Liver (tissue), 9 donors: ENCODE measurements around the gene SPI1. TPM values are rescaled to one million over a fixed set of nuclear protein-coding genes. Genes with fewer than 3 reads are reported as not detected.

ENCODE experiments used
- DNase-seq: peaks from one replicate; pipeline ENCODE4 v3.0.0-alpha.2; 2017; ENCODE audit warnings: low spot score
- H3K27ac ChIP-seq, 2 donors: one replicate each; pipeline ENCODE4 v1.7.0; 2013; ENCODE audit warnings: inconsistent platforms in 2 of 2, low read length in 2 of 2, control low read depth in 1 of 2, low read depth in 1 of 2, mild to moderate bottlenecking in 1 of 2
- H3K27me3 ChIP-seq, 4 donors: one replicate each; pipeline versions ENCODE4 v1.6.1 to v1.7.0; 2013; ENCODE audit warnings: low read length in 3 of 4, inconsistent platforms in 1 of 4, mild to moderate bottlenecking in 1 of 4, moderate library complexity in 1 of 4; ENCODE audit not compliant: control insufficient read depth in 4 of 4, insufficient read depth in 4 of 4
- H3K36me3 ChIP-seq, 4 donors: one replicate each; pipeline versions ENCODE4 v1.6.1 to v1.7.0; 2013; ENCODE audit warnings: low read length in 3 of 4, mild to moderate bottlenecking in 3 of 4, low read depth in 1 of 4, moderate library complexity in 1 of 4; ENCODE audit not compliant: control insufficient read depth in 4 of 4, insufficient read depth in 3 of 4
- H3K4me1 ChIP-seq, 4 donors: one replicate each; pipeline versions ENCODE4 v1.6.1 to v1.7.0; 2013; ENCODE audit warnings: low read length in 3 of 4, mild to moderate bottlenecking in 3 of 4, moderate library complexity in 1 of 4; ENCODE audit not compliant: control insufficient read depth in 4 of 4, insufficient read depth in 4 of 4
- H3K4me3 ChIP-seq, 3 donors: one replicate each; pipeline versions ENCODE4 v1.6.1 to v1.7.0; 2013; ENCODE audit warnings: low read length in 3 of 3, control low read depth in 1 of 3, low read depth in 1 of 3, mild to moderate bottlenecking in 1 of 3
- H3K9ac ChIP-seq, 2 donors: one replicate each; pipeline ENCODE4 v1.7.0; 2013; ENCODE audit warnings: low read length in 2 of 2, mild to moderate bottlenecking in 2 of 2, moderate library complexity in 2 of 2, control low read depth in 1 of 2, low read depth in 1 of 2
- H3K9me3 ChIP-seq, 4 donors: one replicate each; pipeline versions ENCODE4 v1.6.1 to v1.7.0; 2013; ENCODE audit warnings: low read length in 3 of 4; ENCODE audit not compliant: control insufficient read depth in 4 of 4
- ATF3 ChIP-seq: IDR thresholded peaks from 2 replicates; pipeline ENCODE4 v1.6.1; 2016; ENCODE audit warnings: antibody characterized with exemption
- EGR1 ChIP-seq, 2 donors: IDR thresholded peaks; 2 replicates each; pipeline ENCODE4 v1.6.1; 2016 to 2018; ENCODE audit warnings: antibody characterized with exemption in 2 of 2, low read depth in 2 of 2
- FOXA2 ChIP-seq: IDR thresholded peaks from 2 replicates; pipeline ENCODE4 v1.6.1; 2016; ENCODE audit warnings: antibody characterized with exemption
- GABPA ChIP-seq, 2 donors: IDR thresholded peaks in 1 of 2; conservative IDR thresholded peaks in 1 of 2; 2 replicates each; pipeline ENCODE4 v1.6.1; 2016; ENCODE audit warnings: antibody characterized with exemption in 2 of 2, mild to moderate bottlenecking in 1 of 2, moderate library complexity in 1 of 2
- HNF4A ChIP-seq, 2 donors: conservative IDR thresholded peaks; 2 replicates each; pipeline ENCODE4 v1.6.1; 2016; ENCODE audit warnings: antibody characterized with exemption in 2 of 2, mild to moderate bottlenecking in 2 of 2
- HNF4G ChIP-seq: IDR thresholded peaks from 2 replicates; pipeline ENCODE4 v1.6.1; 2016; ENCODE audit warnings: antibody characterized with exemption
- JUND ChIP-seq, 2 donors: IDR thresholded peaks; 2 replicates each; pipeline ENCODE4 v1.6.1; 2016; ENCODE audit warnings: antibody characterized with exemption in 2 of 2
- MAX ChIP-seq: IDR thresholded peaks from 2 replicates; pipeline ENCODE4 v1.6.1; 2016; ENCODE audit warnings: antibody characterized with exemption
- NR2F2 ChIP-seq: IDR thresholded peaks from 2 replicates; pipeline ENCODE4 v1.6.1; 2016; ENCODE audit warnings: antibody characterized with exemption
- RAD21 ChIP-seq, 2 donors: IDR thresholded peaks; 2 replicates each; pipeline ENCODE4 v1.6.1; 2016; ENCODE audit warnings: antibody characterized with exemption in 2 of 2, mild to moderate bottlenecking in 2 of 2
- REST ChIP-seq: IDR thresholded peaks from 2 replicates; pipeline ENCODE4 v1.6.1; 2016; ENCODE audit warnings: antibody characterized with exemption, mild to moderate bottlenecking
- RXRA ChIP-seq, 2 donors: IDR thresholded peaks; 2 replicates each; pipeline ENCODE4 v1.6.1; 2017 to 2018; ENCODE audit warnings: antibody characterized with exemption in 2 of 2, mild to moderate bottlenecking in 1 of 2
- SP1 ChIP-seq: IDR thresholded peaks from 2 replicates; pipeline ENCODE4 v1.6.1; 2018; ENCODE audit warnings: antibody characterized with exemption, mild to moderate bottlenecking
- TAF1 ChIP-seq: conservative IDR thresholded peaks from 2 replicates; pipeline ENCODE4 v1.6.1; 2016; ENCODE audit warnings: antibody characterized with exemption, mild to moderate bottlenecking
- YY1 ChIP-seq: IDR thresholded peaks from 2 replicates; pipeline ENCODE4 v1.6.1; 2016; ENCODE audit warnings: antibody characterized with exemption, mild to moderate bottlenecking
- ZBTB33 ChIP-seq: IDR thresholded peaks from 2 replicates; pipeline ENCODE4 v1.6.1; 2016; ENCODE audit warnings: antibody characterized with exemption
- WGBS: extraction: QIAGEN DNeasy Blood & Tissue Kit; methylation state at CpG from one replicate; pipeline ENCODE4 v1.1.7; 2013; 5-methylcytosine and 5-hydroxymethylcytosine counted together
- polyA plus RNA-seq, 2 donors: library from polyadenylated mRNA; stranded (reverse) in 1 of 2; unstranded in 1 of 2; fragments of 200-250 nt in 1 of 2; fragments of >200 nt in 1 of 2; fragmentation: Nextera tagmentation in 1 of 2; extraction: Ambion mirVana in 1 of 2; gene quantifications; one replicate each; pipeline versions ENCODE4 v1.2.1 to v1.2.3, GENCODE V29; 2013 to 2015
- total RNA-seq, 2 donors: library from RNA; depleted of rRNA; stranded (reverse); fragments of >200 nt; gene quantifications; one replicate each; pipeline ENCODE4 v1.2.3, GENCODE V29; 2014
- TF ChIP-seq, protein P1 (sequence below): fragments of 150-350 bp; IDR thresholded peaks from 2 replicates; pipeline ENCODE4 v1.5.1; 2017; ENCODE audit warnings: improper control_type of control experiment, low read depth, low read length; ENCODE audit not compliant: missing input control
- donor health status: healthy.
- donor health status: healthy.
- donor health status: healthy.
- donor health status: healthy.
- donor health status: healthy.

The SPI1 gene
- total and polyA plus RNA-seq, 4 donors = 2.3 to 14.4 (median 13.3) TPM

DNA sequence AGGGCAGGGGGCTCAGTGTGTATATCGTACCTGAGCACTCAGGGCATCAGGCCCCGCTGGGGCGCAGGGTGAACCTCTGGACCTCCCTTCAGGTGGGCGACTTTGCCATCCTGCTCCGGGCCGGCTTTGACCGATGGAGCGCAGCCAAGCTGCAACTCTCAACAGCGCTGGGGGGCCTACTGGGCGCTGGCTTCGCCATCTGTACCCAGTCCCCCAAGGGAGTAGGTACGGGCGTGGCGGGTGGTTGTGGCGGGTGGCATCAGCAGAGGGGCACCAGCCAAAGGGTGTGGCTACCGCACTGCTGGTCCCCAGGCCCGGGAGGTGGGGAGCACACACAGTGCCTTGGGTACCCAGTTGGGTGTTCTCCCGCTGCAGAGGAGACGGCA lies 36.3 kb upstream of the SPI1 start:
- Histone ChIP-seq H3K4me3 (no peak overlapping the region), H3K36me3 (peaks cover 0 to 44% (median 15%) of the 10 kb centered on the region in 4 donors), H3K27ac (no peak overlapping the region), H3K27me3 (no peaks in the 10 kb centered on the region), H3K4me1 (peaks cover 0 to under 1% (median 0%) of the 10 kb centered on the region in 4 donors), H3K9ac (no peak overlapping the region), H3K9me3 (no peaks in the 10 kb centered on the region)
- no peak for DNase-seq
- WGBS = 91% methylated on average over 19 of the region's 19 CpGs
- TF ChIP-seq RAD21 (IDR thresholded peaks at IDR 0.05) = no peak
- TF ChIP-seq EGR1 (IDR thresholded peaks at IDR 0.05; ENCODE audit: low read depth in 2 of 2) = no peak
- TF ChIP-seq NR2F2 = no peak
- TF ChIP-seq HNF4A (conservative IDR thresholded peaks at IDR 0.05) = no peak
- TF ChIP-seq JUND (IDR thresholded peaks at IDR 0.05) = no peak
- TF ChIP-seq, protein P1, sequence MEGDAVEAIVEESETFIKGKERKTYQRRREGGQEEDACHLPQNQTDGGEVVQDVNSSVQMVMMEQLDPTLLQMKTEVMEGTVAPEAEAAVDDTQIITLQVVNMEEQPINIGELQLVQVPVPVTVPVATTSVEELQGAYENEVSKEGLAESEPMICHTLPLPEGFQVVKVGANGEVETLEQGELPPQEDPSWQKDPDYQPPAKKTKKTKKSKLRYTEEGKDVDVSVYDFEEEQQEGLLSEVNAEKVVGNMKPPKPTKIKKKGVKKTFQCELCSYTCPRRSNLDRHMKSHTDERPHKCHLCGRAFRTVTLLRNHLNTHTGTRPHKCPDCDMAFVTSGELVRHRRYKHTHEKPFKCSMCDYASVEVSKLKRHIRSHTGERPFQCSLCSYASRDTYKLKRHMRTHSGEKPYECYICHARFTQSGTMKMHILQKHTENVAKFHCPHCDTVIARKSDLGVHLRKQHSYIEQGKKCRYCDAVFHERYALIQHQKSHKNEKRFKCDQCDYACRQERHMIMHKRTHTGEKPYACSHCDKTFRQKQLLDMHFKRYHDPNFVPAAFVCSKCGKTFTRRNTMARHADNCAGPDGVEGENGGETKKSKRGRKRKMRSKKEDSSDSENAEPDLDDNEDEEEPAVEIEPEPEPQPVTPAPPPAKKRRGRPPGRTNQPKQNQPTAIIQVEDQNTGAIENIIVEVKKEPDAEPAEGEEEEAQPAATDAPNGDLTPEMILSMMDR = no peak
- TF ChIP-seq ZBTB33 = no peak
- TF ChIP-seq ATF3 = no peak
- TF ChIP-seq FOXA2 = no peak
- no peak for TF ChIP-seq GABPA (IDR thresholded peaks at IDR 0.05 in 1 of 2, conservative IDR thresholded peaks at IDR 0.05 in 1 of 2)
- no peak for TF ChIP-seq HNF4G
- no peak for TF ChIP-seq SP1
- no peak for TF ChIP-seq TAF1
- TF ChIP-seq RXRA (IDR thresholded peaks at IDR 0.05) = no peak
- no peak for TF ChIP-seq MAX
- TF ChIP-seq YY1 = no peak
- no peak for TF ChIP-seq REST
